Fibroblast of upper back skin (primary cell): Measurements from ENCODE around the gene AFF3.

Experiments
- DNase-seq: peaks from one replicate; pipeline ENCODE4 v3.0.0-alpha.2; 2013

Gene AFF3

GRCh38 chr2:100066856-100067255, 75.5 kb downstream of the AFF3 start:
- DNase-seq, result no peak

GRCh38 chr2:100066246-100066645, 76.1 kb downstream of the AFF3 start:
- DNase-seq, result no peak

GRCh38 chr2:100064592-100065428, 77.6 kb downstream of the AFF3 start:
- no peak for DNase-seq

GRCh38 chr2:100064165-100064564, 78.2 kb downstream of the AFF3 start:
- no peak for DNase-seq

- DNase-seq, result no peak
These were observed 78.9 kb downstream of the AFF3 start for GRCh38 chr2:100063459-100063953.

GRCh38 chr2:100062336-100062735, 80.1 kb downstream of the AFF3 start:
- no peak for DNase-seq

- DNase-seq, result no peak
These were observed 81.5 kb downstream of the AFF3 start for GRCh38 chr2:100060875-100061274.

- DNase-seq, result no peak
These were observed 82.8 kb downstream of the AFF3 start for GRCh38 chr2:100059638-100060037.

GRCh38 chr2:100057901-100058261, 84.5 kb downstream of the AFF3 start:
- peak; percentile 73 for DNase-seq

- no peak for DNase-seq
These were observed 88.0 kb downstream of the AFF3 start for GRCh38 chr2:100054426-100054825.

GRCh38 chr2:100053087-100053885, 89.1 kb downstream of the AFF3 start:
- DNase-seq, result no peak

GRCh38 chr2:100052650-100053049, 89.7 kb downstream of the AFF3 start:
- DNase-seq, result no peak

- no peak for DNase-seq
These were observed 91.1 kb downstream of the AFF3 start for GRCh38 chr2:100051253-100051652.

GRCh38 chr2:100050685-100051084, 91.7 kb downstream of the AFF3 start:
- DNase-seq, result no peak

- no peak for DNase-seq
These were observed 95.1 kb downstream of the AFF3 start for GRCh38 chr2:100046961-100047947.

GRCh38 chr2:100045000-100045399, 97.4 kb downstream of the AFF3 start:
- DNase-seq, result no peak

GRCh38 chr2:100043891-100044255, 98.5 kb downstream of the AFF3 start:
- DNase-seq, result no peak

GRCh38 chr2:100043081-100043890, 99.1 kb downstream of the AFF3 start:
- DNase-seq, result no peak

GRCh38 chr2:100042562-100042961, 99.8 kb downstream of the AFF3 start:
- DNase-seq, result no peak

- DNase-seq, result no peak
These were observed 100.4 kb downstream of the AFF3 start for GRCh38 chr2:100041946-100042345.

GRCh38 chr2:100041385-100041784, 101.0 kb downstream of the AFF3 start:
- DNase-seq, result no peak

- DNase-seq, result no peak
These were observed 101.5 kb downstream of the AFF3 start for GRCh38 chr2:100040906-100041305.
